ENCODE measurements around the gene TMEM254.

GRCh38 chr10:80050752-80051151, 27.7 kb upstream of the TMEM254 start:
- TF ChIP-seq EZH2phosphoT487 (IDR thresholded peaks at IDR 0.05; ENCODE audit: unreplicated experiment) (no peak), CTCF (conservative IDR thresholded peaks at IDR 0.05; ENCODE audit: low read depth in 2 of 2) (no peak), ETS1 (IDR thresholded peaks at IDR 0.05) (no peak), POLR2AphosphoS5 (IDR thresholded peaks at IDR 0.05; ENCODE audit: low read depth) (no peak), EZH2 (IDR thresholded peaks at IDR 0.05; ENCODE audit: low read depth, unreplicated experiment) (no peak)
